Posterior vena cava (tissue), 2 donors: Measurements from ENCODE around the gene HNRNPD. TPM values are rescaled to one million over a fixed set of nuclear protein-coding genes. Genes with fewer than 3 reads are reported as not detected.
"Not testable (repeated sequence)": the region's sequence is repeated elsewhere in the genome, so short reads cannot be mapped to it uniquely, and the experiment has no call there.

Source experiments
- DNase-seq: peaks from one replicate; pipeline ENCODE4 v3.0.0-alpha.2; 2020; ENCODE audit warnings: low spot score
- intact Hi-C, 2 donors: fragments of 100-400 bp; cut with DNase I; formaldehyde crosslinking; loops; one replicate each; pipeline versions ENCODE4 v1.14.1 to v1.14.2; 2022 to 2023
- total RNA-seq, 2 donors: library from RNA; stranded (reverse); fragmentation: NEBNext Ultra II Directional; extraction: Animal tissue kit (Norgen Biotek cat#: 25700); gene quantifications; one replicate each; pipeline ENCODE4 v1.2.1, GENCODE V29; 2021
- donor health status: DM: yes; HTN: yes; CAD: no.
- donor health status: DM: yes; HTN: yes; CAD: no.

Gene HNRNPD
- total RNA-seq, 2 donors from 2014 or later, result 97.1 to 111 TPM

- DNase-seq, result no peak
- intact Hi-C loops, result no loop called here
These were observed 6.6 kb upstream of the HNRNPD start for GRCh38 chr4:82380344-82380743.

DNA sequence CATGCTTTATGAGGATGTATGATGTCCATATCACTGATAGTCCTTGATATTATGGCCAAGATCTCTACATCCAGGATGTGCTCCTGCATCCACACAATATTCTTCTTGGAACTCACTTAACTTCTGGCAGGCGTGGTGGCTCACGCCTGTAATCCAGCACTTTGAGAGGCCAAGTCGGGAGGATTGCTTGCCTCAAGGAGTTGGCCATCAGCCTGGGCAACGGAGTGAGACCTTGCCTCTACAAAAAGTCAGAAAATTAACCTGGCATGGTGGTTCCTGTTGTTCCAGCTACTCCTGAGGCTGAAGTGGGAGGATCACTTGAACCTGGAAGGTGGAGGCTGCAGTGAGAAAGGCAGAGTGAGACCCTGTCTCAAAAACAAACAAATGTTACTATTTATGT lies 2.3 kb upstream of the HNRNPD start:
- no peak for DNase-seq
- intact Hi-C loops, result no loop called here

DNA sequence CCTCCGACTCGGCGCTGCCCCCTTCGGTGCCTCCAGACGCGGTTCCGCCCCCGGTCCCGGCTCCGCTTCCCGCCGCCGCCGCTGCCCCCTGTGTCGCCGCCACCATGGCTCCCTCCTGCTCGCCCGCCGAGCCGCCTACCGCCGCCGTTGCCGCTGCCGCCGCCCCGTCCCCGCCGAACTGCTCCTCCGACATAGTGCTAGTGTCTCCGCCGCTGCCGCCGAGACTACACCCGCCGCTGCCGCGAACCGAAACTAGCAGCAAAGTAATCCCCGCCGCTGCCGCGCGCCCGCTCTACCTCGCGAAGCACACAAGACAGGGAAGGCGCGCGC lies 340 bp downstream of the HNRNPD start:
- intact Hi-C loops, result loop anchor here in 1 of 2 donors (5.0 kb wide), 1 partner anchor 54 kb away; no protein-coding TSS in a partner anchor
- no peak for DNase-seq

- peak; percentile 86 for DNase-seq
- intact Hi-C loops, result loop anchor here in 1 of 2 donors (5.0 kb wide), 1 partner anchor 54 kb away; no protein-coding TSS in a partner anchor
These were observed 990 bp downstream of the HNRNPD start for GRCh38 chr4:82372517-82373485.

GRCh38 chr4:82371497-82371896 lies 2.3 kb downstream of the HNRNPD start:
- intact Hi-C loops, result loop anchor here in 1 of 2 donors (5.0 kb wide), 1 partner anchor 56 kb away; no protein-coding TSS in a partner anchor
- DNase-seq, result no peak

DNA sequence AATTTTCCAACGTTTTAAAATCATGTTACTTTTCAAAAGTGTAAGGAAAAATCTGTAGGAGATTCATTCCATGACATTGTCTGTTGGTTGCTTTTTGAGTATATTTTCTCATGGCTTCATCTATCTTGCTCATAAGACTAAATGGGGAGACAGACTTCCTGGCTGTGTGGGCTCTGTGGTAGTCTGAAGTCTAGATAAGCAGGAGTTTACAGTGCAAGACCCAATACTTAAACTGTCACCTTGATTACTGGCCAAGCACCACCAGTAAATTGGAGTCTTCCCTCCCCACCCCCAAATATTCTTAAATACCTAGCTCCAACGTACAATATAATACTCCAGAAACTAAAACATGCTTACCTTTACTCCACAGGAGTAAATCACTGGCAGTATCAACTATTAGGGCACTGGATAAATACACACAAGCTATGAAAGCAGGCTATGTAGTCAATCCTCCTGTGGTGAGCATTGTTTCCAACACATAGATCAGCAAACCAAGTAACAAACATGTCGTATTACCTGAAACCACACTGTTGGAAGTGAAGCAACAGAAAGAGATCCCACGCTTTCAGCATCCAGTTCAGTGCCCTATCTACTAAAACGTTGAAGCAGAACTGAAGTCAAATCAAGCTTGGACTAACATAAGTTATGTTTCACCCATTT lies 6.2 kb downstream of the HNRNPD start:
- intact Hi-C loops, result no loop called here
- no peak for DNase-seq

DNA sequence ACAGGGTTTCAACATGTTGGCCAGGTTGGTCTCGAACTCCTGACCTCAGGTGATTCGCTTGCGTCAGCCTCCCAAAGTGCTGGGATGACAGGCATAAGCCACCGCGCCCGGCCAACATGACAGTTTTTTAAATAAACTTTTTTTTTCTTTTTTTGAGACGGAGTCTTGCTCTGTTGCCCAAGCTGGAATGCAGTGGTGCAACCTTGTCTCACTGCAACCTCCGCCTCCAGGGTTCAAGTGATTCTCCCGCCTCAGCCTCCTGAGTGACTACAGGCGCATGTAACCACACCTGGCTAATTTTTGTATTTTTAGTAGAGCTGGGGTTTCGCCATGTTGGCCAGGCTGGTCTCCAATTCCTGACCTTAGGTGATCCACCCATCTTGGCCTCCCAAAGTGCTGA lies 7.4 kb downstream of the HNRNPD start:
- intact Hi-C loops, DNase-seq: not testable (repeated sequence)

DNA sequence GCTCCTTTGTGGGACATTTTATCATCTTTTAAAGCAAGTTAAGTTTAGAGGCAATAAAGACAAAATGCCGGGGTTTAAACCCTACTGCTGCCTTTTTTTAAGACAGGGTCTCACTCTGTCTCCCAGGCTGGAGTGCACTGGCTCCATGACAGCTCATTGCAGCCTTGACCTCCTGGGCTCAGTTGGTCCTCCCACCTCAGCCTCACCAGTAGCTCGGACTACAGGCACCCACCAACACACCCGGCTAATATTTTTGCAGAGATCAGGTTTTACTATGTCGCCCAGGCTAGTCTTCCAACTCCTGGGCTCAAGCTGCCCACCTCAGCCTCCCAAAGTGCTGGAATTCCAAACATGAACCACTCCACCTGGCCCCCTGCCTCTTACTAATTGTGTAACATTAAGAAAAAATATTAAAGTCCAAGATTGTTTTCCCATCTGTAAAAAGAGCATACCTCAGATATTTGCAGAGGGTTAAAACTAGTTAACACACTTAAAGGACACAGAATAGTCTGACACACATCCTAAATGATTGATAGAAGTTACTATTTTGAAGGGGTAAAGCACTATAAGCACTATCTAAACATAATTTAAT lies 9.8 kb downstream of the HNRNPD start:
- intact Hi-C loops, result no loop called here
- no peak for DNase-seq

GRCh38 chr4:82362565-82362964 lies 11.2 kb downstream of the HNRNPD start:
- intact Hi-C loops, result no loop called here
- DNase-seq, result no peak

- DNase-seq, result no peak
- intact Hi-C loops, result no loop called here
These were observed 13.3 kb downstream of the HNRNPD start for GRCh38 chr4:82360298-82361177.

DNA sequence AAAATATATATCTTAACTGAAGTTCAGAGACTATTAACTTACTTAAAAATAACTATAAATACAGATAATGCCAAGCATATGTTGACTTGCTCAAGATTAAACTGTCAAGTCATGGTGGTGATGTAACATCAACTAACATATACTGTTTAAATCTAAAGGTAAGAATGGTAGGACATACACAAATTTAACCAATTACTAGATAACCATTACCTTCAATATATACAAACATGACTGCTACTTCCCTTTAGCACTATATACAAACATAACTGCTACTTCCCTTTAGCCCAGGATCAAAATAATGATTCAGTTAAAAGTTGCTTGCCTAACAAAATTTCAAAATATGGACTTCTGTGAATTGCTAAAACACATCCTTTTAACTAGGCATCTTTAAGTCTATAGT lies 14.9 kb downstream of the HNRNPD start:
- no peak for DNase-seq
- intact Hi-C loops, result no loop called here

DNA sequence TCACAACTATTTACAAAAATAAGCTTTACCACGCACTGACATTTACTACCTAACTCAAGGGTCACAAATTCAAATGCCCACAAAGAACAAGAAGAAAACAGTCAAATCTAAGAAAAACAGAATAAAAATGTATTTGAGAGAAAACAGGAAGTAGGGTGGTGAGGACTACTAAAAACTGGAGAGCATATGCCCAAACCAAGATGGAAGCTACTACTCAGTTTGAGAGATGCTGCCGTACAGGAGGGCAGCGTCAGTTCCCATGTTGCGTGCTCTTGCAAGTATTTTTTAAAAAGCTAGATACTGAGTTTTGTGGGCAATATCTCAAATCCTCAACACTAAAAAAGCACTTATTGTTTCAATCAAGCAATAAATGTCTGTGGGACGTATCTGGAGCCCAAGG lies 16.2 kb downstream of the HNRNPD start:
- intact Hi-C loops, result no loop called here
- no peak for DNase-seq

DNA sequence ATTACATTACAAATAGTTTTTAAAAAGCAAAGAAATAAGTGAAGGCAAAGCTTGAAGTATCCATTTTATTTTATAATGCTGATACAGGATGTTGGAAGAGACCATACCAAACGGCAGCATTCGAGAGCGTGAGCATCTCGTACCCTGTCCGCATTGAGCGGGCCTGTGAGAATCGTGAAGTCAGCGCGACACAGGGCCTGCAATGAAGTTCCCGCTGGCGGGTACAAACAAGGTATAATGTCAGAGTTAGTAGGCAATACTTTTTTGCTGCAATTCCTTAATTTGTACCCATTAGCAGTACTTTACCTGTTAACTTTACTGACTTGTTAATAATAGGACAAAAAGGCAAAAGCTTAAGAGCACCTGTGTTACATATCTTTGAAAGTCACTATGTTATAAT lies 19.0 kb downstream of the HNRNPD start:
- intact Hi-C loops, result no loop called here
- no peak for DNase-seq

DNA sequence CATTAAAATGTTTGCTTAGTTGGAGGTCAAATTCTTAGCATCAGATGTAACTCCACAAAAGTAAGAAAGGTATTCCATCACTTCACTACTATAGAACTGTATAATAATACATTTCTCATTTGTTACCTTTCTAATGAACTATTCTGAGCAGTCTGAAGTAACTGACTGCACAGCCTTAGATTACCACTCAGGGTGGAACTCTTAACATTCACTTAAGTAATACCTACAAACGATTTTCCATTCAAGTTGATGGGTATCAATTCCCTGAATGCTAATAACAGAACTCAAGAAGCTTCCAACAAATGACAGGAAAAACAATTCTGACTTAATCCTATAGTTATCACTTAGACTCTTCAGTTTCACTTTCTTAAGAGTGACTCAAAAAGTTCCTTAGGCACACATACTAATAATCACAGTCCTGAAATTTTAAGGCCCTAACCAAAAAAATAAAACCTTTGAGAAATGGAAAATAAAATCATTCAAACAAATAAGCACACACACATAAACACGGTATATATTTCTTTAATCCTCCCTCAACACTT lies 20.9 kb downstream of the HNRNPD start:
- intact Hi-C loops, result no loop called here
- DNase-seq, result no peak

DNA sequence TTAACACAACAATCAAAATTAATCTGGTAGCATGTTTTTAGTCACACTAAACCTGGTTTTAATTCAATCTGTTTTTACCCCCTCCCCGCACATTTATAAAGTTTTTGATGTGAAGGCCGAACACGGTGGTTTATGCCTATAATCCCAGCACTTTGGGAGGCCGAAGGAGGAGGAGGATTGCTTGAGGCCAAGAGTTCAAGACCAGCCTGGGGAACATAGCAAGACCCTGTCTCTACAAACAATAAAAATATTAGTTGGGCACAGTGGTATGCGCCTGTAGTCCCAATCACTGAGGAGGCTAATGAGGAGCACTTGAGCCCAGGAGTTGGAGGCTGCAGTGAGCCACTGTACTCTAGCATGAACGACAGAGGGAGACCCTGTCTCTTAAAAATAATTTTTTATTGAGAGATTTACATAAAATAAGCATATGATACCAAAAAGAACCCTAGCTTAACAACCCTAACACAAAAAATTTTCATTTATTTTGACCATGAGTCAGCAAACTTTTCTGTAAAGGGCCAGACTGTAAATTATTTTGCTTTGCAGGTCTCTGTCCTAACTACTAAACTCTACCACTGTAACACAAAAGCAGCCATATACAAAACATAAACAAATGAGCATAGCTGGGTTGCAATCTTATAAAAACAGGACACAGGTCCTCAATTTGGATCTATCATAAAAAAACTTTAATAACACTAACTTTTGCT lies 21.5 kb downstream of the HNRNPD start:
- DNase-seq, result no peak
- intact Hi-C loops, result no loop called here

DNA sequence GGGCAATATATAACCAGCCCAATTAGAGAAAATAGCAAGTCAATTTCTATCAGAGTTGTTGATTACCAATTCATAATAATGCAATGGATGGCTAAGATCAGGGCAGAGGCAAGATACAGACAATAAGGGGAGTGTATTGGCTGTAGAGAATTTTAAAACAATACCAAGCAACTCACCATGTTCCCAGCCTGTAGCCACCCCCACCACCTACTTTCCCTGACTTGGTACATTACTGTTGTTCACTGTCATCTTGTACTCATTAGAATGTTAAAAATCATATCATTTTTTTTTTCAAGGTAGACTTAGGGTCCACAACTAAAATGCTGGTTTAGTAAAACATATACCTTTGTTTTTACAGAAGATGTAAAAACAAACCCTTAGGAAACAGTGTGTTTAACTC lies 27.7 kb downstream of the HNRNPD start:
- intact Hi-C loops, result no loop called here

GRCh38 chr4:82335043-82335442 lies 38.7 kb downstream of the HNRNPD start:
- intact Hi-C loops, result no loop called here

More for the DNA sequence above, 27.7 kb downstream of the HNRNPD start:
- DNase-seq, result no peak

DNA sequence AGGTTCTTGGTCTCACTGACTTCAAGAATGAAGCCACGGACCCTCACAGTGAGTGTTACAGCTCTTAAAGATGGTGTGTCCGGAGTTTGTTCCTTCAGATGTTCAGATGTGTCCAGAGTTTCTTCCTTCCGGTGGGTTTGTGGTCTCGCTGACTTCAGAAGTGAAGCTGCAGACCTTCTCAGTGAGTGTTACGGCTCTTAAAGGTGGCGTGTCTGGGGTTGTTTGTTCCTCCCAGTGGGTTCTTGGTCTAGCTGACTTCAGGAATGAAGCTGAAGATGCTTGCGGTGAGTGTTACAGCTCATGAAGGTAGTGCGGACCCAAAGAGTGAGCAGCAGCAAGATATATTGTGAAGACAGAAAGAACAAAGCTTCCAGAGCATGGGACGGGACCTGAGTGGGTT lies 40.1 kb downstream of the HNRNPD start:
- intact Hi-C loops, DNase-seq: not testable (repeated sequence)

More at GRCh38 chr4:82335043-82335442, 38.7 kb downstream of the HNRNPD start:
- DNase-seq, result no peak
